Transverse colon (tissue), 4 donors: ENCODE results near the gene PODXL. TPM values are rescaled to one million over a fixed set of nuclear protein-coding genes. Genes with fewer than 3 reads are reported as not detected.
A peak's percentile ranks its signal among the peaks of the same experiment; 100 is the strongest.

Source experiments
- DNase-seq: peaks from one replicate; pipeline ENCODE4 v3.0.0-alpha.2; 2019
- H3K27ac ChIP-seq, 4 donors: fragments of 200-600 bp; sonication (generic); 2 replicates each; pipeline ENCODE4 v1.5.1; 2016 to 2018; ENCODE audit warnings: inconsistent platforms in 4 of 4
- H3K27me3 ChIP-seq: fragments of 200-600 bp; sonication (generic); 2 replicates; pipeline ENCODE4 v1.5.1; 2017; ENCODE audit warnings: inconsistent platforms
- H3K36me3 ChIP-seq, 4 donors: fragments of 200-600 bp; sonication (generic); 2 replicates each; pipeline ENCODE4 v1.5.1; 2017 to 2019; ENCODE audit warnings: inconsistent platforms in 4 of 4
- H3K4me1 ChIP-seq, 4 donors: fragments of 200-600 bp; sonication (generic); 2 replicates each; pipeline ENCODE4 v1.5.1; 2017 to 2020; ENCODE audit warnings: inconsistent platforms in 4 of 4
- H3K4me3 ChIP-seq, 4 donors: fragments of 200-600 bp; sonication (generic); 1 replicate in 1 of 4; 2 replicates in 3 of 4; pipeline versions ENCODE4 v1.5.1 to v1.6.1; 2017 to 2019; ENCODE audit warnings: inconsistent platforms in 4 of 4
- H3K9me3 ChIP-seq, 2 donors: fragments of 200-600 bp; sonication (generic); 2 replicates each; pipeline ENCODE4 v1.5.1; 2017 to 2019; ENCODE audit warnings: inconsistent platforms in 2 of 2
- EP300 ChIP-seq: sonication (generic); formaldehyde crosslinking; IDR thresholded peaks from one replicate; pipeline ENCODE4 v1.6.1; 2017; ENCODE audit warnings: antibody characterized with exemption, low read depth
- POLR2A ChIP-seq: fragments of 450-650 bp; IDR thresholded peaks from one replicate; pipeline ENCODE4 v1.6.1; 2016; ENCODE audit warnings: antibody characterized with exemption, mild to moderate bottlenecking, moderate library complexity
- POLR2AphosphoS5 ChIP-seq, 3 donors: sonication (generic); formaldehyde crosslinking; IDR thresholded peaks; one replicate each; pipeline ENCODE4 v1.6.1; 2016; ENCODE audit warnings: antibody characterized with exemption in 3 of 3
- WGBS, 2 donors: methylation state at CpG; one replicate each; pipeline ENCODE4 v1.1.5; 2018; ENCODE audit warnings: low coverage in 1 of 2; 5-methylcytosine and 5-hydroxymethylcytosine counted together
- in situ Hi-C, 4 donors: fragments of 200-750 bp; cut with MboI; loops; one replicate each; pipeline versions ENCODE4 v1.15.0 to v1.15.1; 2017; ENCODE audit warnings: low sequenced_read_pairs in 3 of 4, low pct_ligation_motif_present in 1 of 4, low pct_unique_long_range_greater_than_20kb in 1 of 4
- intact Hi-C: fragments of 100-400 bp; cut with DNase I; formaldehyde crosslinking; loops from one replicate; pipeline ENCODE4 v1.15.1; 2023; ENCODE audit warnings: low total_unique reads
- total RNA-seq, 4 donors: library from RNA; depleted of rRNA; stranded (reverse); fragments of >200 nt; gene quantifications; one replicate each; pipeline ENCODE4 v1.1.0, GENCODE V29; 2016
- TF ChIP-seq, protein P1 (sequence below), 5 experiments: fragments of 200-600 bp in 3 of 5; fragments of 450-650 bp in 2 of 5; sonication (generic) in 3 of 5; IDR thresholded peaks; 1 replicate in 2 of 5; 2 replicates in 3 of 5; pipeline ENCODE4 v1.5.1; 2016 to 2017; ENCODE audit warnings: antibody characterized with exemption in 5 of 5, inconsistent platforms in 3 of 5, mild to moderate bottlenecking in 2 of 5, moderate library complexity in 1 of 5

PODXL gene
- total RNA-seq, 4 donors from 2014 or later, result 11.7 to 25.8 (median 16.1) TPM

DNA sequence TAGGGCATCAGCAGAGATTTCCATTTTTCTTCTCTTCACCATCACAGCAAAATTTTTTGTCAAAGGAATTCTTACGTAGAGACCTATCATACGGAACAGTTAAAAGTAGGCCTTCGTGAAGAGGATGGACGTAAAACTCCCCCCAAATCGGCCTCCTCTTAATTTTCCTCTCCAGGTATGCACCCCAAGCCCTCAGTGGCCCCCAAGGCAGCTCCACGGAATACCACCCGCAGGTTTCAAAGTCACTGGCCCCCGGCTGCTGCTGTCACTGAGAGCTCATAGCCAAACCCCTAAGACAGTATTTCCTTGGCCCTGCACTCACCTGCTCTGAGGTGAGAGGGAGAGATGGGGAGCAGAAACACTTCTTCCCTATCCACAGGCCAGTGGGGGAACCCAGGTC lies 8.8 kb downstream of the PODXL start:
- DNase-seq, result no peak
- Histone ChIP-seq H3K4me3 (no peak overlapping the region), H3K4me1 (peaks cover 0 to 10% (median 3%) of the 10 kb centered on the region in 4 donors), H3K36me3 (no peaks in the 10 kb centered on the region), H3K27ac (no peak overlapping the region), H3K9me3 (no peaks in the 10 kb centered on the region), H3K27me3 (no peaks in the 10 kb centered on the region)
- intact Hi-C loops, result no loop called here
- WGBS, 2 donors, result 92 to 94% methylated on average over 8 of the region's 8 CpGs
- TF ChIP-seq EP300, result no peak
- no peak for TF ChIP-seq POLR2A
- in situ Hi-C loops, result no loop called here

- TF ChIP-seq POLR2AphosphoS5 (IDR thresholded peaks at IDR 0.05) (no peak), EP300 (no peak), POLR2A (no peak)
- TF ChIP-seq, protein P1, sequence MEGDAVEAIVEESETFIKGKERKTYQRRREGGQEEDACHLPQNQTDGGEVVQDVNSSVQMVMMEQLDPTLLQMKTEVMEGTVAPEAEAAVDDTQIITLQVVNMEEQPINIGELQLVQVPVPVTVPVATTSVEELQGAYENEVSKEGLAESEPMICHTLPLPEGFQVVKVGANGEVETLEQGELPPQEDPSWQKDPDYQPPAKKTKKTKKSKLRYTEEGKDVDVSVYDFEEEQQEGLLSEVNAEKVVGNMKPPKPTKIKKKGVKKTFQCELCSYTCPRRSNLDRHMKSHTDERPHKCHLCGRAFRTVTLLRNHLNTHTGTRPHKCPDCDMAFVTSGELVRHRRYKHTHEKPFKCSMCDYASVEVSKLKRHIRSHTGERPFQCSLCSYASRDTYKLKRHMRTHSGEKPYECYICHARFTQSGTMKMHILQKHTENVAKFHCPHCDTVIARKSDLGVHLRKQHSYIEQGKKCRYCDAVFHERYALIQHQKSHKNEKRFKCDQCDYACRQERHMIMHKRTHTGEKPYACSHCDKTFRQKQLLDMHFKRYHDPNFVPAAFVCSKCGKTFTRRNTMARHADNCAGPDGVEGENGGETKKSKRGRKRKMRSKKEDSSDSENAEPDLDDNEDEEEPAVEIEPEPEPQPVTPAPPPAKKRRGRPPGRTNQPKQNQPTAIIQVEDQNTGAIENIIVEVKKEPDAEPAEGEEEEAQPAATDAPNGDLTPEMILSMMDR (IDR thresholded peaks at IDR 0.05), result peak; percentile 30 to 47 (median 44)
- no peak for DNase-seq
- H3K4me3 ChIP-seq, result no peak overlapping the region
- no peaks in the 10 kb centered on the region for H3K9me3 ChIP-seq
- no peaks in the 10 kb centered on the region for H3K27me3 ChIP-seq
- H3K4me1 ChIP-seq, result peaks cover 0 to 10% (median 3%) of the 10 kb centered on the region in 4 donors
- no peaks in the 10 kb centered on the region for H3K36me3 ChIP-seq
- in situ Hi-C loops, result no loop called here
- no peak overlapping the region for H3K27ac ChIP-seq
- intact Hi-C loops, result no loop called here
- WGBS, 2 donors, result 87% methylated on average over 12 of the region's 12 CpGs; no CpG with 5 or more reads in 1 of the 2 donors
These were observed 9.8 kb downstream of the PODXL start for GRCh38 chr7:131546583-131547141.

DNA sequence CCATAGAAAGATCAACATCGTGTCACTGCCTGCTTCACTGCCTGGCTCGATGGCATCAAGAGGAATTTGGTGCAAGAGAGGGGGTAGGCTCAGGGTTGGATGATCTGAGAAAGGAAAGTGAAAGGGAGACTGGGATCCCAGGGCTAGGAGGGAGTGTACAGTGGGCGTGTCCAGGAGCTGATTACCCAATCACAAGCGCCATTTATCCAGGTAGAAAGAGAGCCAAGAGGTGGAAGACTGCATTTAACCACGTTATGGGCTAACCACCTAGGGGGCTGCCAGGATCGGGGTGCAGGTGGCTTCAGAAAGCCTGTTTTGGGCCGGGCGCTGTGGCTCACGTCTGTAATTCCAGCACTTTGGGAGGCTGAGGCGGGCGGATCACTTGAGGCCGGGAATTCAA lies 10.3 kb downstream of the PODXL start:
- Histone ChIP-seq H3K9me3 (no peaks in the 10 kb centered on the region), H3K27ac (no peak overlapping the region), H3K36me3 (no peaks in the 10 kb centered on the region), H3K27me3 (no peaks in the 10 kb centered on the region), H3K4me3 (no peak overlapping the region), H3K4me1 (peaks cover 0 to 10% (median 3%) of the 10 kb centered on the region in 4 donors)
- 53 to 74% methylated on average over 2 to 12 of the region's 12 CpGs for WGBS, 2 donors
- intact Hi-C loops, result no loop called here
- in situ Hi-C loops, result no loop called here
- TF ChIP-seq EP300, result no peak
- TF ChIP-seq, protein P1 (IDR thresholded peaks at IDR 0.05), result no peak
- no peak for TF ChIP-seq POLR2AphosphoS5 (IDR thresholded peaks at IDR 0.05)
- TF ChIP-seq POLR2A, result no peak
- DNase-seq, result peak; percentile 29

DNA sequence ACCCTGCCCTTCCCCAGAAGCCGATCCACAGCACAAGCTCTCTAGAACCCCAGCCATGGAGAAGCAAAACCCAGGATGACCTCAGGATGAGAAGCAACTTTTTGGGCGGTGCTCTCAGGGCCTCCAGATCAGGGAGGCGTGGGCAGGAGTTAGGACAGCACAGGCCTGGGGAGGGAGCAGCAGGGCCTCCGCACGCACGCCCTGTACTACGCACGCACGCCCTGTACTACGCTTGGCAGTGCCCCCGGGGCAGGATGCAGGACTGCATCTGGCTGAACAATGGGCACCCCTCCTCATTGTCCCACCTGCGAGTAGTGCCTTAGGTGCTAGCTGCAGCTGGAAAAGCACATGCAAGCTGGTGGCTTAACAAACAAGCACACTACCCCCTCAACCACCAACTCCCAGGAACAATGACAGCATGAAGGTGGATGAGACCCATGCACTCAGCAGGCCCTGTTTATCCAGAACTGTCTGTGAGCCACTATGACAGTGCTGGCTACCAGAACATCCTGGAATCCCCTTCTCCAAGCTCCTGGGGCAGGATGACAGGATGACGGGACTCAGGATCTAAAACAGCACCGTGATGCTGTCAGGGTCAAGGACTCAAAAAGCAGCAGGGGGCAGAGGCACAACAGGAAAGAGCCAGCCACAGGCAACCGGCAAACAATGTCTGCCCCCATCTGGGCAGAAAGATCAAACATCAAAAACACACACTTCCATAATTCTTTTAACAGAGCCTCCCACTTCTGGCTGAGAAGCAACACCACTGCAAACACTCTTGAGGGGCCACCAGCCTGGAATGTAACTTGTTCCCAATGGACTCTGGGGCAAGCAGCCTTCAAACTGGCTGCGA lies 11.8 kb downstream of the PODXL start:
- Histone ChIP-seq H3K9me3 (no peaks in the 10 kb centered on the region), H3K4me3 (no peak overlapping the region), H3K27me3 (no peaks in the 10 kb centered on the region), H3K27ac (peak overlapping the region in 1 of 4 donors; percentile 30), H3K4me1 (peaks cover 0 to 22% (median 3%) of the 10 kb centered on the region in 4 donors), H3K36me3 (no peaks in the 10 kb centered on the region)
- WGBS, 2 donors, result 84% methylated on average over 11 of the region's 16 CpGs; no CpG with 5 or more reads in 1 of the 2 donors
- no peak for DNase-seq
- in situ Hi-C loops, result no loop called here
- TF ChIP-seq POLR2AphosphoS5 (IDR thresholded peaks at IDR 0.05) (no peak), POLR2A (no peak), EP300 (no peak)
- TF ChIP-seq, protein P1 (IDR thresholded peaks at IDR 0.05), result no peak
- intact Hi-C loops, result no loop called here
